ENCODE measurements around the gene CYBRD1. TPM values are rescaled to one million over a fixed set of nuclear protein-coding genes. Genes with fewer than 3 reads are reported as not detected.

Gene CYBRD1
- total and polyA plus RNA-seq, 10 of the 15 experiments (the other 5 are each of a cell fraction or from before 2014, with no cell fraction given): 10.8 to 51.9 (median 29.6) TPM

GRCh38 chr2:171530378-171530777, 8.1 kb downstream of the CYBRD1 start (continued):
- no peak for TF ChIP-seq ZNF384 (IDR thresholded peaks at IDR 0.05; ENCODE audit: borderline replicate concordance, low read depth, low read length)
- TF ChIP-seq ZBTB40 (IDR thresholded peaks at IDR 0.05; ENCODE audit: borderline replicate concordance): no peak
- no peak for TF ChIP-seq BHLHE40 (IDR thresholded peaks at IDR 0.05; ENCODE audit: borderline replicate concordance in 1 of 2, low read depth in 2 of 2, low read length in 1 of 2)
- TF ChIP-seq PRDM15 (CRISPR knock-in tag; IDR thresholded peaks at IDR 0.05): no peak
- no peak for TF ChIP-seq ETV6 (conservative IDR thresholded peaks at IDR 0.05 in 1 of 2, IDR thresholded peaks at IDR 0.05 in 1 of 2; ENCODE audit: borderline replicate concordance in 1 of 2, low read depth in 1 of 2)
